Astrocyte (in vitro differentiated cells and primary cell): Measurements from ENCODE around the gene ATP2B2. TPM values are rescaled to one million over a fixed set of nuclear protein-coding genes. Genes with fewer than 3 reads are reported as not detected.
A peak's percentile ranks its signal among the peaks of the same experiment; 100 is the strongest.

ENCODE experiments used
- DNase-seq: peaks from one replicate; pipeline ENCODE4 v3.0.0-alpha.2; 2010; ENCODE audit warnings: low read depth
- FAIRE-seq: peaks from 2 replicates; lab custom pipeline; 2011; peaks lifted over from hg19 to GRCh38; lab: Jason Lieb, UNC
- H2AFZ ChIP-seq: 2 replicates; pipeline ENCODE4 v1.6.0; 2012; ENCODE audit warnings: low read depth, low read length, inconsistent platforms
- H3K27ac ChIP-seq: 2 replicates; pipeline ENCODE4 v1.5.1; 2011; ENCODE audit warnings: low read depth, low read length, inconsistent platforms
- H3K27me3 ChIP-seq: 2 replicates; pipeline ENCODE4 v1.6.0; 2011; ENCODE audit warnings: low read length, inconsistent platforms; ENCODE audit not compliant: insufficient read depth
- H3K36me3 ChIP-seq: 2 replicates; pipeline ENCODE4 v1.5.1; 2011; ENCODE audit warnings: low read length, inconsistent platforms; ENCODE audit not compliant: insufficient read depth
- H3K4me1 ChIP-seq: 2 replicates; pipeline ENCODE4 v1.5.1; 2011; ENCODE audit warnings: low read length, inconsistent platforms; ENCODE audit not compliant: insufficient read depth
- H3K4me2 ChIP-seq: 2 replicates; pipeline ENCODE4 v1.6.0; 2012; ENCODE audit warnings: low read length, inconsistent platforms
- H3K4me3 ChIP-seq: 2 replicates; pipeline ENCODE4 v1.5.1; 2011; ENCODE audit warnings: low read depth, mild to moderate bottlenecking, low read length, inconsistent platforms; ENCODE audit not compliant: insufficient read depth
- H3K79me2 ChIP-seq: 2 replicates; pipeline ENCODE4 v1.6.0; 2012; ENCODE audit warnings: mild to moderate bottlenecking, low read length, inconsistent platforms; ENCODE audit not compliant: insufficient read depth
- H3K9ac ChIP-seq: 2 replicates; pipeline ENCODE4 v1.6.0; 2012; ENCODE audit warnings: mild to moderate bottlenecking, low read length, inconsistent platforms
- H3K9me3 ChIP-seq: 2 replicates; pipeline ENCODE4 v1.5.1; 2012; ENCODE audit warnings: low read depth, mild to moderate bottlenecking, low read length, inconsistent platforms; ENCODE audit not compliant: insufficient read depth
- H4K20me1 ChIP-seq: 2 replicates; pipeline ENCODE4 v1.6.0; 2012; ENCODE audit warnings: low read length, inconsistent platforms; ENCODE audit not compliant: insufficient read depth
- H3K27ac Mint-ChIP-seq: one replicate; pipeline ENCODE4 v1.8.0; 2021; ENCODE audit warnings: mild to moderate bottlenecking, mixed read lengths; ENCODE audit not compliant: unreplicated experiment
- H3K27me3 Mint-ChIP-seq: one replicate; pipeline ENCODE4 v1.8.0; 2021; ENCODE audit warnings: low read depth, mixed read lengths; ENCODE audit not compliant: unreplicated experiment
- H3K36me3 Mint-ChIP-seq: one replicate; pipeline ENCODE4 v1.8.0; 2021; ENCODE audit warnings: low read depth, mixed read lengths; ENCODE audit not compliant: unreplicated experiment
- H3K4me1 Mint-ChIP-seq: one replicate; pipeline ENCODE4 v1.8.0; 2021; ENCODE audit warnings: low read depth, mixed read lengths; ENCODE audit not compliant: unreplicated experiment
- H3K4me3 Mint-ChIP-seq: one replicate; pipeline ENCODE4 v1.8.0; 2021; ENCODE audit warnings: mild to moderate bottlenecking, moderate library complexity, mixed read lengths; ENCODE audit not compliant: unreplicated experiment
- H3K9me3 Mint-ChIP-seq: one replicate; pipeline ENCODE4 v1.8.0; 2021; ENCODE audit warnings: mild to moderate bottlenecking, mixed read lengths; ENCODE audit not compliant: unreplicated experiment
- EZH2 ChIP-seq: IDR thresholded peaks from 2 replicates; pipeline ENCODE4 v1.6.1; 2012; ENCODE audit warnings: mild to moderate bottlenecking, low read length, inconsistent platforms; ENCODE audit not compliant: insufficient read depth
- total RNA-seq: library from RNA; stranded (reverse); gene quantifications from 2 replicates; pipeline ENCODE4 v1.2.1, GENCODE V29; 2021
- TF ChIP-seq, protein P1 (sequence below): IDR thresholded peaks from 2 replicates; pipeline ENCODE4 v1.5.1; 2011; ENCODE audit warnings: low read depth, mild to moderate bottlenecking, inconsistent platforms, low read length, moderate library complexity; ENCODE audit not compliant: insufficient read depth

Gene ATP2B2
- total RNA-seq, 1 donor from 2014 or later: 0.05 TPM

DNA sequence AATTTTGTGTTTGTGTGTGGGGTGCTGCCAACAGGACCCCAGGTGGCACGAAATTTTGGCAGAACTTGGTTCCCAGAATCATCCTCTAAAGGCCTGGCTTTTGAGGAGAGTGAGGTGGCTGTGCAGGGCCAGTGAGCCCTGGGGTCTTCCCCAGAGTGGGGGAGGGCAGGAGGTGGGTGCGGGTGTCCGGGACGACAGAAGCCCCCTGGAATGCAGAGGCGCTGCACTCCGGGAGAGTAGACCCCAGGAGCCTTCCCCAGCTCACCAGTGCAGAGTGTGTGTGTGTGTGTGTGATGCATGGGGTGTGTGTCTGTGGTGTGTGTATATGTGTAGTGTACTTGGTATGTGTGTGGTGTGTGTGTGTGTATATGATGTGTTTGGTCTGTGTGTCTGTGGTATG, 140.1 kb downstream of the ATP2B2 start:
- no peak overlapping the region for H3K4me3 Mint-ChIP-seq
- H3K9me3 Mint-ChIP-seq: peaks cover 9% of the 10 kb centered on the region
- Histone ChIP-seq H3K36me3 (no peaks in the 10 kb centered on the region), H3K4me1 (peaks cover 24% of the 10 kb centered on the region), H3K4me2 (no peak overlapping the region), H3K4me3 (no peak overlapping the region), H3K9ac (peak overlapping the region; percentile 67), H3K9me3 (peaks cover 4% of the 10 kb centered on the region), H2AFZ (no peak overlapping the region), H3K27ac (no peak overlapping the region), H3K27me3 (no peaks in the 10 kb centered on the region), H4K20me1 (no peaks in the 10 kb centered on the region), H3K79me2 (no peaks in the 10 kb centered on the region)
- FAIRE-seq: no peak
- no peak overlapping the region for H3K27ac Mint-ChIP-seq
- peaks cover 18% of the 10 kb centered on the region for H3K4me1 Mint-ChIP-seq
- TF ChIP-seq, protein P1, sequence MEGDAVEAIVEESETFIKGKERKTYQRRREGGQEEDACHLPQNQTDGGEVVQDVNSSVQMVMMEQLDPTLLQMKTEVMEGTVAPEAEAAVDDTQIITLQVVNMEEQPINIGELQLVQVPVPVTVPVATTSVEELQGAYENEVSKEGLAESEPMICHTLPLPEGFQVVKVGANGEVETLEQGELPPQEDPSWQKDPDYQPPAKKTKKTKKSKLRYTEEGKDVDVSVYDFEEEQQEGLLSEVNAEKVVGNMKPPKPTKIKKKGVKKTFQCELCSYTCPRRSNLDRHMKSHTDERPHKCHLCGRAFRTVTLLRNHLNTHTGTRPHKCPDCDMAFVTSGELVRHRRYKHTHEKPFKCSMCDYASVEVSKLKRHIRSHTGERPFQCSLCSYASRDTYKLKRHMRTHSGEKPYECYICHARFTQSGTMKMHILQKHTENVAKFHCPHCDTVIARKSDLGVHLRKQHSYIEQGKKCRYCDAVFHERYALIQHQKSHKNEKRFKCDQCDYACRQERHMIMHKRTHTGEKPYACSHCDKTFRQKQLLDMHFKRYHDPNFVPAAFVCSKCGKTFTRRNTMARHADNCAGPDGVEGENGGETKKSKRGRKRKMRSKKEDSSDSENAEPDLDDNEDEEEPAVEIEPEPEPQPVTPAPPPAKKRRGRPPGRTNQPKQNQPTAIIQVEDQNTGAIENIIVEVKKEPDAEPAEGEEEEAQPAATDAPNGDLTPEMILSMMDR: no peak
- TF ChIP-seq EZH2: no peak
- H3K27me3 Mint-ChIP-seq: peaks cover 32% of the 10 kb centered on the region
- no peak for DNase-seq
- no peaks in the 10 kb centered on the region for H3K36me3 Mint-ChIP-seq

DNA sequence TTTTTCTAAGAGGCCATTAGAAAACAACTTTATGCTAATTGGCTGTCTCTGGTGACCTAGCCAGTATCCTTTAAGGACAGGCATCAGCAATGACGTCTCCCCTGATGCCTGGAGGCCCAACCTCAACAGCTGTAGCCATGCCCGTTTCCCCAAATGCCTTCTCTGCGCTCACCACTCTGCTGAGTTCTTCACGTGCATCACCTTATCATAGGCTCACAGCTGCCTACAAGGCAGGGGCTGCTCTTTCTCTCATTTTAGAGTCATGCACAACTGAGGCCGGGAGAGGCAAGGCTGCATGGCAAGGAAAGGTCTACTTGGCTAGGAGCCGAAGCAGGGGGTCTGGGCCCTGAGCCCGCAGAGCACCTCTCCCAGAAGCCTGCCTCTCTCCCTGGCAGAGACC, 140.6 kb downstream of the ATP2B2 start:
- Histone ChIP-seq H3K4me1 (peaks cover 21% of the 10 kb centered on the region), H3K4me3 (no peak overlapping the region), H3K4me2 (no peak overlapping the region), H3K27me3 (no peaks in the 10 kb centered on the region), H2AFZ (no peak overlapping the region), H3K36me3 (no peaks in the 10 kb centered on the region), H3K9me3 (peaks cover 4% of the 10 kb centered on the region), H3K79me2 (no peaks in the 10 kb centered on the region), H3K9ac (no peak overlapping the region), H3K27ac (no peak overlapping the region), H4K20me1 (no peaks in the 10 kb centered on the region)
- peaks cover 32% of the 10 kb centered on the region for H3K27me3 Mint-ChIP-seq
- peaks cover 9% of the 10 kb centered on the region for H3K9me3 Mint-ChIP-seq
- FAIRE-seq: no peak
- H3K4me3 Mint-ChIP-seq: no peak overlapping the region
- DNase-seq: no peak
- H3K27ac Mint-ChIP-seq: no peak overlapping the region
- H3K36me3 Mint-ChIP-seq: no peaks in the 10 kb centered on the region
- TF ChIP-seq EZH2: no peak
- TF ChIP-seq, protein P1: no peak
- peaks cover 18% of the 10 kb centered on the region for H3K4me1 Mint-ChIP-seq

GRCh38 chr3:10363935-10364334, 141.5 kb downstream of the ATP2B2 start:
- Histone ChIP-seq H3K9ac (no peak overlapping the region), H3K4me3 (no peak overlapping the region), H3K27ac (no peak overlapping the region), H3K36me3 (no peaks in the 10 kb centered on the region), H4K20me1 (no peaks in the 10 kb centered on the region), H3K4me2 (no peak overlapping the region), H3K9me3 (peaks cover 4% of the 10 kb centered on the region), H3K27me3 (no peaks in the 10 kb centered on the region), H3K79me2 (no peaks in the 10 kb centered on the region), H3K4me1 (peaks cover 21% of the 10 kb centered on the region), H2AFZ (no peak overlapping the region)
- H3K9me3 Mint-ChIP-seq: peaks cover 9% of the 10 kb centered on the region
- FAIRE-seq (no peak), DNase-seq (no peak)
- peaks cover 30% of the 10 kb centered on the region for H3K27me3 Mint-ChIP-seq
- no peak overlapping the region for H3K27ac Mint-ChIP-seq
- TF ChIP-seq, protein P1: no peak
- TF ChIP-seq EZH2: no peak
- no peaks in the 10 kb centered on the region for H3K36me3 Mint-ChIP-seq
- peaks cover 18% of the 10 kb centered on the region for H3K4me1 Mint-ChIP-seq
- no peak overlapping the region for H3K4me3 Mint-ChIP-seq
